Measurements from ENCODE around the gene LRIG1. TPM values are rescaled to one million over a fixed set of nuclear protein-coding genes. Genes with fewer than 3 reads are reported as not detected.
A peak's percentile ranks its signal among the peaks of the same experiment; 100 is the strongest.

Gene LRIG1
- total RNA-seq, 4 donors from 2014 or later, result 48.6 to 58.6 (median 52.5) TPM

DNA sequence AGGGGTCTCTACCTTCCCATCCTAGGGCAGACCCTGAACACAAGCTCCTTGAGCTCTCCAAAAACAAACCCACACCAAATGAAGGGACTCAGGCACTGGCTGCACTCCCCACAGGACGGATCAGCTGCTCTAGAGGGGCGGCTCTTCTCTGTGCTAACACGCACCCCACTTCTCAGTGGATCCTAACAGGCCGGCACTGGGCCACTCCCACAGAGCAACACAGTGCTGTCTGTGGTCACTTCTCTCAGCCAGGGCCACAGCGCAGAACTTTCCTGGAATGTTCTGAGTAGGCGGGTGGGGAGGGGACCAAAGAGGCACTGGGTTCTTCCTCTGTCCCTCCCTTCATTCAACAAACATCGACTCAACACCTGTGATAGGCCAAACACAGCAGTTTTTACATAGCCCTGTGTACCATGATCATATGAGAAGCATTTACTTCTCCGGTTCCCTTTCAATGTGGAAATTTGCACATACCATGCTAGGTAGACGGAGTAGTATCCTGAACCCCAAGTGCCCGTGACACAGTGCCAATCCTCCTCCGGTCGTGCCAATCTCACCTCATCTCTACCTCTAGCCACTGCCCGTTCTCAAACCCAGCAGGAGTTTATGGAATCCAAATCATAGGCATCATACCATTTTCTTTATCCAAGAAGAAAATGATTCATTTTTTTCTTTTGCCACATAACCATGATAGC is 98.1 kb downstream of the LRIG1 start:
- peaks cover 0 to 41% (median 0%) of the 10 kb centered on the region in 3 donors for H3K36me3 ChIP-seq
- H3K27ac ChIP-seq, result peak overlapping the region in 3 of 4 donors; percentile 24 to 79 (median 70)
- DNase-seq (ENCODE audit: low spot score in 2 of 2), result no peak
- H3K4me3 ChIP-seq, result no peak overlapping the region
- TF ChIP-seq EP300 (IDR thresholded peaks at IDR 0.05), result no peak
- TF ChIP-seq, protein P1, sequence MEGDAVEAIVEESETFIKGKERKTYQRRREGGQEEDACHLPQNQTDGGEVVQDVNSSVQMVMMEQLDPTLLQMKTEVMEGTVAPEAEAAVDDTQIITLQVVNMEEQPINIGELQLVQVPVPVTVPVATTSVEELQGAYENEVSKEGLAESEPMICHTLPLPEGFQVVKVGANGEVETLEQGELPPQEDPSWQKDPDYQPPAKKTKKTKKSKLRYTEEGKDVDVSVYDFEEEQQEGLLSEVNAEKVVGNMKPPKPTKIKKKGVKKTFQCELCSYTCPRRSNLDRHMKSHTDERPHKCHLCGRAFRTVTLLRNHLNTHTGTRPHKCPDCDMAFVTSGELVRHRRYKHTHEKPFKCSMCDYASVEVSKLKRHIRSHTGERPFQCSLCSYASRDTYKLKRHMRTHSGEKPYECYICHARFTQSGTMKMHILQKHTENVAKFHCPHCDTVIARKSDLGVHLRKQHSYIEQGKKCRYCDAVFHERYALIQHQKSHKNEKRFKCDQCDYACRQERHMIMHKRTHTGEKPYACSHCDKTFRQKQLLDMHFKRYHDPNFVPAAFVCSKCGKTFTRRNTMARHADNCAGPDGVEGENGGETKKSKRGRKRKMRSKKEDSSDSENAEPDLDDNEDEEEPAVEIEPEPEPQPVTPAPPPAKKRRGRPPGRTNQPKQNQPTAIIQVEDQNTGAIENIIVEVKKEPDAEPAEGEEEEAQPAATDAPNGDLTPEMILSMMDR (IDR thresholded peaks at IDR 0.05), result no peak
- no peak for TF ChIP-seq POLR2A (IDR thresholded peaks at IDR 0.05)
- peaks cover 0 to 86% (median 32%) of the 10 kb centered on the region in 4 donors for H3K4me1 ChIP-seq
- 59 to 68% methylated on average over 8 to 13 of the region's 13 CpGs for WGBS, 2 donors
- H3K27me3 ChIP-seq, result no peaks in the 10 kb centered on the region
- H3K9me3 ChIP-seq, result no peaks in the 10 kb centered on the region

DNA sequence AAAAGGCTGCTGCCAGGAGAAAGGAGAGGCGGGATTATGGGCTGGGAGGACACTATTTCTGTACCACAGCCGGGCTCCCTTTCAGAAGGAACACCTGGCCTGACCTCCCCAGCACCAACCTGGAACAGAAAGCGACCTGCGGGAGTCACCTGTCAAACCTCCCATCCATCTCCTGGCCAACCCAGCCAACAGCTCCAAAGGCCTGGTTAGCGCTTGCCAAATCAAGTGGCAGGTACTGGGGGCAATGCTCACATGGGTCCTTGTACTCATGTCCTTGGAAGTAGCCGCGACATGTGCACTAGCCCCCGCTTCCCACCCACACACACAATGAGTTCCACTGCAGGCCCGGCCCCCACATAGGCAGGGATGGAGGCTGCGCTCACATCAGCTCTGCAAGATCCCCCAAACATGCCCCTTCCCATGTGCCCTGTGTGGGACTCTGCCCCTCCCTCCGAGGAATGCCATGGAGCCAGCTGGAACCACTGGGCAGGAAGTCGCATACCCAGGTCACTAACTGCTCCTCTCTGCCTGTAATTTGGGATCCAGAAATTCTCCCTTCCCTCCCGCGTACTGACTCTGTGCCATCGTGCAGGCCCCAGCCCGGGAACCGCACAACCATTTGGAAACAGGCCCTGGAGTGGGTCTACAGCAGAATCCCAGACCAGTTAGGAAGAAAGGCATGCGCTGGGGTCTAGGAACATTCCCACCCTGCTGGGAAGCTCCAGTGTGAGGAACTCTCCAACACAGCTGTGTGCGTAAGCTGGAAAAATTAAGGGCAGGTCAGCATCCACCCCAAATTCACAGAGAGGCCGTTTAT is 98.9 kb downstream of the LRIG1 start:
- H3K4me3 ChIP-seq, result no peak overlapping the region
- no peak for DNase-seq (ENCODE audit: low spot score in 2 of 2)
- H3K4me1 ChIP-seq, result peaks cover 0 to 82% (median 29%) of the 10 kb centered on the region in 4 donors
- TF ChIP-seq EP300 (IDR thresholded peaks at IDR 0.05) (no peak), POLR2A (IDR thresholded peaks at IDR 0.05) (no peak)
- TF ChIP-seq, protein P1 (IDR thresholded peaks at IDR 0.05), result no peak
- 60 to 62% methylated on average over 20 of the region's 20 CpGs for WGBS, 2 donors
- no peaks in the 10 kb centered on the region for H3K9me3 ChIP-seq
- peaks cover 0 to 40% (median 0%) of the 10 kb centered on the region in 3 donors for H3K36me3 ChIP-seq
- no peaks in the 10 kb centered on the region for H3K27me3 ChIP-seq
- peak overlapping the region in 2 of 4 donors; percentile 70 to 79 for H3K27ac ChIP-seq

DNA sequence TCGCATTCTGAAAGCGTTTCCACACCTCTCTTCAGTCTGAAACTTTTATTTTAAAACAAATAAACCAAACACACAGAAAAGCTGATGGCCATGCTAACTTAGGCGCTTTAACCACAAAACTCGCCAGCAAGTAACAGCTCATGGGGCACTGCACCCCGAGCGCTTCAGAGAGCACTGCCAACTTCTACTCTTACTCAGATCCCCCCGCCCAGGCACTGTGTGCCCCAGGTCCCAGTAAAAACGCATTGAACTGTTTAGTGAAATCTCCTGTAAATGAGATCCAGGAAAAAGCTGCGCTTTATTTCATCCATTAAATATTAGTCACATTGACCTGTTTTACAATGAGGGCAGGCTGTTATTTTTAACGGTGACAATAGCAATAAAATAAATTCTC is 99.7 kb downstream of the LRIG1 start:
- H3K4me1 ChIP-seq, result peaks cover 0 to 80% (median 29%) of the 10 kb centered on the region in 4 donors
- peaks cover 0 to 40% (median 0%) of the 10 kb centered on the region in 3 donors for H3K36me3 ChIP-seq
- DNase-seq (ENCODE audit: low spot score in 2 of 2), result no peak
- peak overlapping the region in 2 of 4 donors; percentile 70 to 79 for H3K27ac ChIP-seq
- TF ChIP-seq, protein P1 (IDR thresholded peaks at IDR 0.05), result no peak
- TF ChIP-seq EP300 (IDR thresholded peaks at IDR 0.05), result no peak
- no peak for TF ChIP-seq POLR2A (IDR thresholded peaks at IDR 0.05)
- H3K9me3 ChIP-seq, result no peaks in the 10 kb centered on the region
- H3K4me3 ChIP-seq, result no peak overlapping the region
- no peaks in the 10 kb centered on the region for H3K27me3 ChIP-seq
- 36 to 45% methylated on average over 10 of the region's 10 CpGs for WGBS, 2 donors

DNA sequence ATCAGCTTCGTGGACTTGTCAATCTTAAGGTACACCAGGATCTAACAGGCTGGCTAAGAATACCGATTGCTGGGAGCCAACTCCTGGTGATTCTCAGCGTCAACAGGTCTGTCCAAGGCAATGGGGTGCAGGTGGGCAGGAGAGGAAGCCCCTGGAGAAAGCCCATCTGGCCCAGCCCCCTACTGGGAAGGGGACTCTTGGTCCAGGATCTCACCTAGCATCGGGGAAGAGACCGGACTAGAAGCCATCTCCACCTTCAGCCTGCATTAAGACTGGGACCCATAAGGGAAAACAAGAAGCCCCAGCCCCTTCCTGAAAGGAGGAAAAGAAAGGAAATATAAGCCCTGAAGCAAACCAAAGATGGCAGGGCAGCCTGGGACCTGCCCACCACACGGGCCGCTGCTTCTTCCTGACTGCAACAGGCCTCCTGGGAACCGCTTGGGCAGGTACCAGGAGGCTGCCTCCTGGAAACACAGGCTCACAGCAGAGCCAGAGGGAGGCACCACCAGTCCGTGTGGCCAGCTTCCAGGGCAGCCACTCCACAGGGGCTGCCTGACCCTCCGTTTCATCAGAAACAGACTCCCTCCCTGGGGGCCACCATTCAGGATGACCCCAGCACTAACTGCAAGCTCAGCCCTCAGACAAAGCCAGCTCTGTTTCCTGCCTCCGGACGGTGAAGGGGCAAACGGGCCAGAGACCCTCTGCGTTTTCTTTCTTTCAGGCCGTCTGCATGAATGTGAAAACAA is 100.2 kb downstream of the LRIG1 start:
- no peak overlapping the region for H3K4me3 ChIP-seq
- no peaks in the 10 kb centered on the region for H3K27me3 ChIP-seq
- no peak for DNase-seq (ENCODE audit: low spot score in 2 of 2)
- peaks cover 0 to 40% (median 0%) of the 10 kb centered on the region in 3 donors for H3K36me3 ChIP-seq
- H3K27ac ChIP-seq, result peak overlapping the region in 2 of 4 donors; percentile 70 to 79
- no peak for TF ChIP-seq EP300 (IDR thresholded peaks at IDR 0.05)
- no peak for TF ChIP-seq POLR2A (IDR thresholded peaks at IDR 0.05)
- TF ChIP-seq, protein P1 (IDR thresholded peaks at IDR 0.05), result no peak
- no peaks in the 10 kb centered on the region for H3K9me3 ChIP-seq
- 49 to 52% methylated on average over 15 of the region's 15 CpGs for WGBS, 2 donors
- H3K4me1 ChIP-seq, result peaks cover 0 to 80% (median 27%) of the 10 kb centered on the region in 4 donors

Data from tibial nerve (tissue), 4 donors.